ENCODE measurements around the gene PDS5A.
A peak's percentile ranks its signal among the peaks of the same experiment; 100 is the strongest.
"Not testable (repeated sequence)": the region's sequence is repeated elsewhere in the genome, so short reads cannot be mapped to it uniquely, and the experiment has no call there.

Gene PDS5A

GRCh38 chr4:39899291-39899690 is 78.4 kb downstream of the PDS5A start:
- DNase-seq: no peak

- DNase-seq: no peak
Observed at GRCh38 chr4:39898015-39898414, 79.7 kb downstream of the PDS5A start.

GRCh38 chr4:39893693-39894072 is 84.0 kb downstream of the PDS5A start:
- DNase-seq: no peak

GRCh38 chr4:39892988-39893692 is 84.6 kb downstream of the PDS5A start:
- DNase-seq: no peak

- DNase-seq: no peak
Observed at GRCh38 chr4:39889226-39889625, 88.5 kb downstream of the PDS5A start.

- no peak for DNase-seq
Observed at GRCh38 chr4:39888541-39888940, 89.2 kb downstream of the PDS5A start.

- no peak for DNase-seq
Observed at GRCh38 chr4:39883646-39884045, 94.1 kb downstream of the PDS5A start.

GRCh38 chr4:39881789-39882188 is 95.9 kb downstream of the PDS5A start:
- DNase-seq: peak; percentile 10

- no peak for DNase-seq
Observed at GRCh38 chr4:39877971-39878370, 99.7 kb downstream of the PDS5A start.

- peak; percentile 18 for DNase-seq
Observed at GRCh38 chr4:39873823-39874222, 103.9 kb downstream of the PDS5A start.

GRCh38 chr4:39865280-39865679 is 112.4 kb downstream of the PDS5A start:
- no peak for DNase-seq

GRCh38 chr4:39864391-39864790 is 113.3 kb downstream of the PDS5A start:
- no peak for DNase-seq

- DNase-seq: no peak
Observed at GRCh38 chr4:39860804-39861203, 116.9 kb downstream of the PDS5A start.

GRCh38 chr4:39855909-39856512 is 121.7 kb downstream of the PDS5A start:
- peak; percentile 17 for DNase-seq

GRCh38 chr4:39852636-39853035 is 125.1 kb downstream of the PDS5A start:
- DNase-seq: no peak

GRCh38 chr4:39850727-39851126 is 127.0 kb downstream of the PDS5A start:
- DNase-seq: no peak

- no peak for DNase-seq
Observed at GRCh38 chr4:39846705-39847104, 131.0 kb downstream of the PDS5A start.

GRCh38 chr4:39846120-39846519 is 131.6 kb downstream of the PDS5A start:
- DNase-seq: no peak

- no peak for DNase-seq
Observed at GRCh38 chr4:39841894-39842293, 135.8 kb downstream of the PDS5A start.

GRCh38 chr4:39840516-39840915 is 137.2 kb downstream of the PDS5A start:
- not testable (repeated sequence) for DNase-seq

GRCh38 chr4:39840027-39840426 is 137.7 kb downstream of the PDS5A start:
- DNase-seq: no peak

- not testable (repeated sequence) for DNase-seq
Observed at GRCh38 chr4:39838431-39838830, 139.3 kb downstream of the PDS5A start.

- DNase-seq: no peak
Observed at GRCh38 chr4:39834269-39834668, 143.4 kb downstream of the PDS5A start.

- no peak for DNase-seq
Observed at GRCh38 chr4:39825741-39826231, 151.9 kb downstream of the PDS5A start.

- DNase-seq: peak; percentile 51
Observed at GRCh38 chr4:39825090-39825489, 152.6 kb downstream of the PDS5A start.

Data from hematopoietic multipotent progenitor cell treated with erythropoietin and hydrocortisone succinate and interleukin-3 and kit ligand, for 4 days (in vitro differentiated cells).